Epithelial cell of proximal tubule (primary cell): ENCODE data around the gene PPP1R16B. TPM values are rescaled to one million over a fixed set of nuclear protein-coding genes. Genes with fewer than 3 reads are reported as not detected.

Source experiments
- DNase-seq: peaks from one replicate; pipeline ENCODE4 v3.0.0-alpha.2; 2011; ENCODE audit warnings: low read depth
- H3K4me3 ChIP-seq: 2 replicates; pipeline ENCODE4 v1.5.1; 2011; ENCODE audit warnings: low read depth, mild to moderate bottlenecking, low read length
- CTCF ChIP-seq: conservative IDR thresholded peaks from 2 replicates; pipeline ENCODE4 v1.5.1; 2012; ENCODE audit warnings: low read depth, mild to moderate bottlenecking, low read length
- total RNA-seq: library from RNA; depleted of rRNA; stranded (reverse); fragments of >200 nt; gene quantifications from 2 replicates; pipeline ENCODE4 v1.2.3, GENCODE V29; 2015

The PPP1R16B gene
- total RNA-seq, 1 donor from 2014 or later: not detected

- no peak overlapping the region for H3K4me3 ChIP-seq
- DNase-seq: no peak
- TF ChIP-seq CTCF: no peak
Measured at GRCh38 chr20:38804221-38804620, 1.3 kb upstream of the PPP1R16B start.

- no peak for DNase-seq
- H3K4me3 ChIP-seq: peak overlapping the region; percentile 44
- TF ChIP-seq CTCF: no peak
Measured at GRCh38 chr20:38804682-38805501, 605 bp upstream of the PPP1R16B start.

- no peak for TF ChIP-seq CTCF
- H3K4me3 ChIP-seq: peak overlapping the region; percentile 44
- DNase-seq: no peak
Measured at GRCh38 chr20:38805958-38806854, 709 bp downstream of the PPP1R16B start.

GRCh38 chr20:38806855-38807655, 1.6 kb downstream of the PPP1R16B start:
- TF ChIP-seq CTCF: no peak
- DNase-seq: no peak
- H3K4me3 ChIP-seq: peak overlapping the region; percentile 44

GRCh38 chr20:38809942-38810341, 4.4 kb downstream of the PPP1R16B start:
- TF ChIP-seq CTCF: no peak
- H3K4me3 ChIP-seq: no peak overlapping the region
- DNase-seq: no peak

GRCh38 chr20:38810926-38811630, 5.6 kb downstream of the PPP1R16B start:
- DNase-seq: no peak
- H3K4me3 ChIP-seq: no peak overlapping the region
- TF ChIP-seq CTCF: no peak
